NCI-H2196 (cell line): ENCODE results near the gene TACC3.
A peak's percentile ranks its signal among the peaks of the same experiment; 100 is the strongest.

ENCODE experiments used
- DNase-seq: peaks from one replicate; lab custom pipeline; 2025; ENCODE audit not compliant: unreplicated experiment; lab: John Stamatoyannopoulos, UW

Gene TACC3

GRCh38 chr4:1771555-1772305 is 50.4 kb downstream of the TACC3 start:
- DNase-seq: no peak

DNA sequence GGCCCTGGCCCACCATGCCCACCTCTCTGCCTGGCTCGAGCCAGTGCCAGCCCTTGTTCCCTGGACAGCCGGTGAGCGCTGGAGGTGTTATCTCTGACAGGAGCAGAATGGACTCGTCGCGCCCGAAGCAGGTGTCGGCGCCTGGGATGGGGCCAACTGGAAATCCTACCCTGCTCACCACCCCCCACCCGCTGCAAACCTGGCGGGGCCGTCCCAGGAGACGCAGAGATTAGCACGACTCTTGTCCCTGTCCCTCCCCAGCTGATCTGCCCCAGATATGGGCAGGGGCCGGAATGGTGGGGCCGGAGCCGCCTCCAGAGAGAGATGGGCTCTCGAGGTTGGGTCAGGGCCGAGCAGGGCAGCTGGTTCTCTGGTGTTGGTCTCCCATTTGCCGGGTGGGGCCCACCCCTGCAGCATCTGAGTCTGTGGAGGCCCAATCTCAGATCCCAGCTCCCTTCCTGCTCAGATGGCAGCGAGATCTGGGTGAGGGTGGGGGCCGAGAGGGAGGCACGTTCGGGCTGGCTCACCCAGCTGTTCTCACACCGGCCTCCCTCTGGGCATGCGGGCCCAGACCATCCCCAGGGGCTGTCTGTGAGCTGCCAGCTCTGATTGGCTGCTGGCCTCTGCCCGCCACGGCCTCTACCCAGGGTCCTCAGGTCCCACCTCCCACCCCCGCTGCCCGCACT is 51.7 kb downstream of the TACC3 start:
- DNase-seq: peak; percentile 72

DNA sequence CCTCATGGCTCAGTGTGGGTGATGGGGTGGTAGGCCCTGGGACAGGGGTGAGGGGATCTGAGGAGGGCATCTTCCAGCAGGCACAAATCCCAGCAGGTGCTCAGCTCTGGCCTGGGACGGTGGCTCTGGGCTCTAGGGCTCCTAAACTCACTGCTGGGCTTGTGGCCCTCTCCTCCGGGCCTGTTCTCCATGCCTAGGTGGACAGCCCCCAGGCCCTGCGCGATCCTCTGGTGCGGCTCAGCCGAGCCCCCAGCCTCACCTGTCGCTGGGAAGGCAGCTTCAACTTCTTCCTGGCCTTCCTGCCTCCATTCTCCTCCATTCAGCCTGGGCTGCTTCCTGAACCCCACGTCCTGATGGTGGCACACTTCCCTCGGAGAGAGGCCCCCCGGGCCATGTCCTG is 52.4 kb downstream of the TACC3 start:
- no peak for DNase-seq

DNA sequence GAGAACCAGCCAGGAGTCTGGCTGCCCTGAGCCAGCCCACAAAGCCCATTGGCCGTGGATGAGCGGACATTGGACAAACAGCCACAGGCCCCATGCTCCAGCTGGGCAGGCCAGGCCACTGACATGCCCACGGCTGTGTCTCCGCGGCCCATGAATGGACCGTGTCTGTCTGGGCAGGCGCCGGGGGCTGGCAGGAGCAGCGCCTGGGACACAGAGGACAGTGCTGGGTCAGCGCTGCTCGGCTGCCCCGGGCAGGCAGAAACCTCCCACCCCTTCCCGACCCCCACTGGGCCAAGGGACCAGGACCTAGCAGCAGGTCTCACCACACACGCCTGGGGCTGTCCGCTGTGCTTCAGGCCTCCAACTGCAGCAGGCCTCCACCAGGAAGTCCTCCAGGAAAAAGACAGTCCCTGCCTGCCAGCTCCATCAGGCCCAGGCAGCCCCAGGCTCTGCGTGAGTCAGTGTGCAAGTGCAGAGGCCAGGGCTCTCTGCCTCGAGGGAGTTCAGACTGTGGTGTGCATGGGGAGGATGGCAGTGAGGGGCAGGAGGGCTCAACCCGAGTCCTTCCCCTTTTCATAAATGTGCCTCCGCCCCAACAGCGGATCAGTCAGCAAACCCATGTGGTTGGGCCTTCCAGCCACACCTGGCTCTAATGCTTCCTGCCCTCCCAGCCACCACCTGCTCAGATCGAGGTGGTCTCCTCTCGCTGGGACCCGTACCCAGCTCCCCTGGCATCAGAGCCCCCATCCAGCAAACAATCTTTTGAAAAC is 54.6 kb downstream of the TACC3 start:
- DNase-seq: no peak

DNA sequence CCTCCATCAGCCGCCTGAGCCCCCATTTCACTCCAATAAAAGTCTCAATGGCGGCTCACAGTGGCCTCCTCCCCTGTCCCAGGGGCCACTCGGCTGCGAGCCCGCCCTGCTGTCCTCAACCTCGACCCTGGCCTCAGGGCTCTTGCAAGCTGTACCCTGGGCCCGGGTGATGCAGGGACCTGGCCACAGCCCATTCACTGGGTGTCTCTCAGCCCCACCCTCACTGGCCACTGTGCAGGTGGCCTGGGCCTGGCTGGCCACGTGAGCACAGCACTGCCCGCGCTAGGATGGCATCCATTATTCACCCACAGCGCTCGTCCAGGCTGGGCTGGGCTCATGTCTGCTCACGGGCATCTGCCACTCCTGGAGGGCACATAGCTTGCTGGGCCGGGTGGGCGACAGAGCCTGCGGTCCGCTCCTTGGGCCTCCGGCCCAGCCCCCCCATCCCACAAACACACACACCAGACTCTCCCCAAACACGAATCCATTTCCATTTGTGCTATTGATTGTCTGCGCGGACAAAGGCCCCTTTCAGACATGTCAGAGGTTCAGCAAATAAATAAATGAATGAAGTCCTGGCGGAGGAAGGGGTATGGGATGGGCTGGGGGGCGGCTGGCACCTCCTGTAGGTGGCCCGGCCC is 55.3 kb downstream of the TACC3 start:
- DNase-seq: no peak

DNA sequence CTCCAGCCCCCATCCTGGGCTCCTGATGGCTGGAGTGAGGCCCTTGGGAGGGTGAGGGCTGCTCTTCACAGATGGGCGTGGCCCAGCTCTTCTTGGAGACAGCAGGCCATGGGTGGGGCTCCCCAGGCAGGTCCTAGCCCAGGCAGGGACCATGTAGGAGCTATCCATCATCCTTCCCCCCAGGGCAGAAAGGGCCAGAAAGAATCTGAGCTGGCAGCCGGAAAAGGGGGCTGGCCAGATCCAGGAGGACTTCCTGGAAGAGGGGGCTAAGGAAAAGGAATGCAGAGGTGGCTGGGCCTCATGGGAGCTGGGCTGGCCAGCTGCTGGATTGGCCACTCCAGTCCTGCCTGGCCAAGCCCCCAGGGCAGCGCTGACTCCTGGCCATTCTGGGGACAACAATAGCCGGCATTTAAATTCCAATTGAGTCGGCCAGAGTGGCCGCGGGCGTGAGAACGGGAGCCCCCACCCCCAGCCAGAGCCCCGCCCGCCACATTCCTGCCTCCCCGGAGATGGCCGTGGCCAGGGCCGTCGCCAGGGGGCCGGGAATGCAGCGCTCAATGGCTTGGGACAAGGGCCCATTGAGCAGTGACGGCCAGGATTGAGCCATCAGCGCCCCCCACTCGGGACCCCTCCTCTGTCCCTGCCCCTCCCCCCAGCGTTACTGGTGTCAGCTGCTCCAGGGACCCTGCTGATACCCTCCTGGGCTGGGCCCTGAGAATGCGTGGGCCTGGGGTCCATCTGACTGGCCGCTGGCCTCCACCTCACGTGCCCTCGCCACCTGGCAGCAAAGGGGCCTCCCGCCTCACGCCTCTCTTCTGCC is 56.7 kb downstream of the TACC3 start:
- DNase-seq: no peak

DNA sequence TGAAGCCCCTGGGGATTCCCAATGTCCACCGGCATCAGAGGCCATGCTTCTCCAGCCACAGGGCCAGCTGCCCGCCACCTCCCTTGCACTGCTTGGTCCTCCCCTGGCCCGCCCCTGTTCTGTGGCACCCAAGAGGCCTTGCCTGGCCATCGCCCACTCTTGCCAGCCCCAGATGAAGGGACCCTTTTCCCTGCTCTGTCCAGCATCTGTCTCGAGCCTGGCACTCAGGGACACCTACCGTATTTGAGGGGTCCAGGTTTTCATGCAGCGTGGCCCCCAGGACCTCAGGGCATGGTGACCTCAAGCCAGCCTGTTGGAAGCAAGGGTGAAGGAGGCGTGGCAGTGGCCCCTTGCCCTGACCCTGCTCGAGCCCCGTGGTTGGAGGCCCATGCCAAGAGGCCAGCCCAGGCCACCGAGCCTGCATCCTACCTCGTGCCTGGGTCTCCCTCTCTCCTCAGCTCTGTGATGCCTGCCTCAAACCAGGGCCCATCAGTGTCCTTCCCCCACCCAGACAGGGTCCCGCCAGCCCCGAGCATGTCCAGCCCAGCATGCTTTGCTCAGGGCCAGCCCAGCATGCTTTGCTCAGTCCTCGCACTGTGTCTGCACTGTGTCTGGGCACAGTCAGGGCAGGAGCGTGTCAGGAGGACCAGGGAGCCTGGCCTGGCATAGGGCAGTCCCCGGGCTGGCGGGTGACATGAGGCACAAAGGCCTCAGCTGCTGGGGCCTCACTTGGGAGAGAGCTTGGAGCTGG is 57.5 kb downstream of the TACC3 start:
- no peak for DNase-seq

DNA sequence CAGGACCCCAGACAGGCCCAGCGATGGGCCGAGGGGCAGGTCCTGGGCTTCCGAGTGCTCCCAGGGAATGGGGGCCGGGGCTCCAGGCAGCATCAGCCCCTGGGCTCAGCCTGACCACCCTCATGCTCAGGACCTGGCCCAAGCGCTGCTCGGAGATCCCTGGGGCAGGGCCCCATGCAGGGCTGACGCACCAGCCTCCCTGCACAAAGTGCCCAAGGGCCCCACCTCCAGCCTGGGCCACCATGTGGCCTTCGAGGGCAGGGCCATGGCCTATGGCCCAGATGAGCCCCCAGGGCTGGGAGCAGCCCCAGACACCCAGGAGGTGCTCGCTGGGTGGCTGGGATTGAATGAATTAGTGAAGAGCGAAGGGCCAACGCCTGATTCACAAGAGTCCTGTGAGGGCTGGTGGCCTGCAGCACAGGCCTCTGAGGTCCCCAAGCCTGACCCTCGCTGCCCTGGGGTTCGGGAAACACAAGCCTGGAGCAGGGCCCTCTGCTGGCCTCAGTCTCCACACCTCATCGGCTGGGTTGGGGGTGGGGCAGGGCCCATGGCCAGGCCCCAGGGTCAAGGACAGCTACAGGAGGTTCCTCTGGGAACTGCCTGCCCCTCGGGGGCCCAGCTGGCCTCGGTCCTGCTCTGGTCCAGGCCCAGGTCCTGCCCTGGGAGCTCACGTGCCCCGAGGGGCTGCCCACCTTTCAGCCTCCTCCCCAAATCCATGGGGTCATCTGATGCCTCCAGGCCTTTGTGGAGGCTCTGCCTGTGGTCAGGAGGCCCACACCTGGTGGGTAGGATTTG is 58.5 kb downstream of the TACC3 start:
- DNase-seq: no peak

- DNase-seq: no peak
These were observed 59.1 kb downstream of the TACC3 start for GRCh38 chr4:1780435-1780834.

DNA sequence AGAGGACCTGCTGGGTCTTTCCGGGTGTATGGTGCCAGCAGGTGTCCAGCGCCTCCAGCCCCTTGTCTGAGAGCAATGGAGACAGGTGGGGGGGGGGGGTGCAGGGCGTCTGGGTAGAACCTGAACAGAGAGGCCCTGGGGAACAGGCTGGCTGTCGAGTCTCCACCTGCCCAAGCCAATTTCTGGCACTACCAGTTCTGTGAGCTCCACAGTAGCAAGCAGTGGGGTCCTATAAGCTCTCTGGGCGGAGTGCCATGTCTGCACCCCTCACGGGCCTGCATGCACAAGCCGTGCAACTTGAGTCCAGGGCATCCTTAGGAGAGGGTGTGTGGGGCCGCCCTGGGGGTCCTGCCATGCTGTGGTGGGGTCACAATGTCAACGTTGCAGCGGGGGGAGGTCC is 61.7 kb downstream of the TACC3 start:
- no peak for DNase-seq

GRCh38 chr4:1783970-1784369 is 62.6 kb downstream of the TACC3 start:
- no peak for DNase-seq

DNA sequence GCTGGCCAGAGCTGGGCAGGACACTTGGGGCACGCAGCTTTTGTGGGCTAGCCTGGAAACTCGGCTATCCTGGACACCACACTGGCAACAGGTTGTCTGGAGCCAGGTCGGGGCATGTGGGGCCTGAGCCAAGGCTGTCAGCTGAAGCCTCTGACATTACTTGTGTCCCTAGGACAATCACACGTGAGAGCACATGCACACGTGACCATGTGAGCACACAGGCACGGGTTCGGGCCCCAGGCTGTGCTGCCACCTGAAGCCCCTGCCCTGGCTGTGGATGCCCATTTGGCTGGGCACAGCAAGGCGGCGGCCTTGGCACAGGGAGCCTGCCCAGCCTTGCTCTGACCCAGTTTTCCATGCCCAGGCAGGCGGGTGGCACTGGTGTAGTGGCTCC is 63.1 kb downstream of the TACC3 start:
- DNase-seq: no peak

DNA sequence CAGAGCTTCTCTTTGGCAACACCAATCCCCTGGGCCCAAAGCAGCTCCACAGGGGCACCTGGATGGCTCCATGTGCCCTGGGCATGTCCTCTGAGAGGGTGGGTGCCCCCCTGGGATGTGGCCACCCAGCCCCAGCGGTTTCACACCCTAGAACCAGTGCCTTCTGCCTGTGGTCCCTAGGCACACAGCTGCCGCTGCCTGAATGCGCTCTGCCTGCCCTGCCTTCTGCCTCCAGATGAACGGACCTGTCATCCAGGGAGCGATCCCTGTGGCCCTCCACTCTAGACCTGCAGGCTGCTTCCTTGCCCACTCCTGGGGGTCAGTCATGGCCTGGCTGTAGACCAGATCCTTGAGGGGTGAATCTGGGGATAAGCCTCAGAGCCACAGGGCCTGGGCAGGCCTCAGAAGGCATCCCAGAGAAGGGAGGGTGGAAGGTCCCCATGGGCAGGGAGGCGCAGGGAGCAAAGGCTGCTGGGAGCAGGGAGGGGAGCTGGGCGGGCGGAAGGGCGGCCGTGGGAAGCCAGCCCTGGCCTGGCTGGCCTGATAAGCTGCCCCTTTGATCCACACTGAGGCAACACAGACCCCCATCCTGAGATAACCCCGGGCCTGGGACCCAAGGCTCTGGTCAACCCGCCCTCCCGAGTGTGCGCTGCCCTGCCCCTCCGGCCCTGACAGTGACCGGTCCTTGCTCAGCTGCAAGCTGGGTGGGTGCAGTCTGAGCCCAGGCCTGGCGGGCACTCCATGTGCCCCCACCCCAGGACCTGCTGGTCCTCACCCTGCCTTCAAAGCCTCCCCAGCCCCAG is 63.7 kb downstream of the TACC3 start:
- no peak for DNase-seq

DNA sequence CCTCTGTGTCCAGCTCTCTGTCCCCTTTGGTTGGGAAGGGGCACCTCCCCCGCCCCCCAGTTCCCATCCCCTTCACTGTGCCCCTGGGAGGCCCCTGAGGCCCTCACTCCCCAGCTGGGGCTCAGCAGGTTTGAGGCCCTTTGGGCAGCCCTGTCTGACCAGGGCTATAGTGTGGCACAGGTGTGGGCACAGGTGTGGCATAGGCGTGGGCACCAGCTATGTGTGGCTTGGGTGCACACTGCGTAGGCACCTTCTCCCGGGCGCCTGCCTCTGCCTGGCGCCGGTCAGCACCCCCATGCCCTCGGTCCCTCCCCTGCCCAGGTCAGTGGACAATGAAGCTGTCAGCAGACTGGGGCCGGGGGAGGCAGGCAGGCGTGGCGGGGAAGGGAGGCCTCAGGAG is 64.3 kb downstream of the TACC3 start:
- no peak for DNase-seq

GRCh38 chr4:1786544-1787362 is 65.4 kb downstream of the TACC3 start:
- no peak for DNase-seq

DNA sequence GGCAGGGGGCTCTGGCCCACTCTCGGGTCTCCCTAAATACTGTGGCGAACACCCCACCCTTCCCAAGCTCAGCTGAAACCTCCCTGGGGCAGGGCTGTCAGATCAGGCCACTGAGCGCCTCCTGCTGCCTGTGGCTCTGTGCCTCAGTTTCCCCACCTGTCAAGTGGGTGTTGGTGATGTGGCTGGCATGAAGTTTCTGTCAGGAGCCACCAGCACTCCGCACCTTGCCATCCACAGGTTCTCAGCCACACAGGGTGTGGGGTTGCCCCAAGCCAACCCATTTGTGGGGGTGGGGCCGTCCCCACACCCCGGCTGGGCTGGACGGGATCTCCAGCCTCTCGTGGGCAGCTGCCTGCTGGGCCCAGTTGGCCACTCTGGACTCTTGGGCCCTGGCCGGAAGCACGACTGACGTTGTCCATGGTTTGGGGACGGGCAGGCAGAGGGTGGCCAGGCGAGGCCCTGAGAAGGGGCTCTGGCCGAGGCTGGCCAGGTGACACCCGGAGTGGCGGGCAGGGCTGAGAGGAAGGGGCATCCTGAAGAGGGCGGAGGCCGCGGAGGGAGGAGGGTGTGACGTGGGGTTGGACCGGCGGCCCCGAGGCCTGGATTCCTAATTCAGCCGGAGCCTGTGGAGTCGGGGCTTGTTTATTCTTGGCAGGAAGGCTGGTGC is 66.2 kb downstream of the TACC3 start:
- DNase-seq: no peak
